Measurements from ENCODE around the gene SYT17. TPM values are rescaled to one million over a fixed set of nuclear protein-coding genes. Genes with fewer than 3 reads are reported as not detected.

The SYT17 gene
- polyA plus RNA-seq, 3 donors = 0.81 to 4.9 (median 1.1) TPM

DNA sequence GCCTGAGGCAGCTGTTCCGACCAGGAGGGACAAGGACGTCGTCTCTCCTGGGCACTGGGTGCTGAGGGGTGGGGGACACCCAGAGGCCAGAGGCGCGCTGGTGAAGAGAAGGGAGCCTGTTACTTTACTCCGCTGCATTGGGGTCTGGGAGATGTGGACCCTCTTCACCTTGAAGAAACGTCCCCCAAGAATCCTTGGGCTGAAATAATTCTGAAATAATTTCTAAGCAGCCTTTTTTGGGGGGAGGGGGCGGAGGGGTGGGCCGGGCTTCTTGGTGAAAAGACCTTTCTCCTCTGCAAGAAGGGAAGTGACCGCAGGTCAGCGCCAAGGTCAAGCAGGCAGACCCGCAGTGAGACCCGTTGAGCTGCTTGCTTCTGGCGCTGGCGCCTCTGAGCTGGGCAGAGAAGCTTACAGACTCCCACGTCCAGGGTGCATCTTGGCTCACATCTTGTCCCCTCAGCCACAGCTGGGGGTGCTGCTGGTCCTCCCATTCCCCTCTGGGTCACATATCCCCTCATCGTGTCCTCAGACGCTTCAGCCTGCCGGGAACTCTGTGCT lies 1.1 kb downstream of the SYT17 start:
- Mint-ChIP-seq H3K36me3 (peaks cover 0 to 2% of the 10 kb centered on the region in 2 donors), H3K27ac (no peak overlapping the region), H3K27me3 (ENCODE audit: low read depth in 3 of 3) (peaks cover 38 to 57% (median 56%) of the 10 kb centered on the region in 3 donors), H3K4me3 (peak overlapping the region; percentile 55 to 73), H3K9me3 (peaks cover 0 to 5% (median 0%) of the 10 kb centered on the region in 7 donors), H3K4me1 (peaks cover 22% of the 10 kb centered on the region)
- 12% methylated on average over 17 of the region's 19 CpGs for WGBS (ENCODE audit: insufficient coverage)
- TF ChIP-seq CTCF (IDR thresholded peaks at IDR 0.05) = no peak
- peak overlapping the region in 1 of 3 experiments; percentile 76 for H3K4me3 ChIP-seq (replicated peaks in 1 of 3; ENCODE audit: low read depth in 2 of 3, low read length in 3 of 3)
- no peak for DNase-seq
- no peak overlapping the region for H3K27ac ChIP-seq (ENCODE audit: low read depth in 1 of 2, low read length in 2 of 2)
- peaks cover 18 to 38% of the 10 kb centered on the region in 2 donors for H3K27me3 ChIP-seq (ENCODE audit: control insufficient read depth in 2 of 2, insufficient read depth in 2 of 2, low read length in 2 of 2)
- H4K20me1 ChIP-seq (ENCODE audit: insufficient read depth, low read length) = no peaks in the 10 kb centered on the region
- no peak overlapping the region for H3K9ac ChIP-seq (ENCODE audit: insufficient read depth, low read length, poor library complexity, severe bottlenecking)
- peak overlapping the region; percentile 87 for H2AFZ ChIP-seq (ENCODE audit: insufficient read depth, low read depth, low read length, poor library complexity, severe bottlenecking)
- H3K4me2 ChIP-seq (replicated peaks; ENCODE audit: extremely low read depth, low read length, poor library complexity, severe bottlenecking) = peak overlapping the region; percentile 86
- peaks cover 20 to 30% of the 10 kb centered on the region in 2 donors for H3K4me1 ChIP-seq (ENCODE audit: control insufficient read depth in 1 of 2, insufficient read depth in 2 of 2, low read length in 2 of 2)
- no peaks in the 10 kb centered on the region for H3K36me3 ChIP-seq (replicated peaks in 1 of 2; ENCODE audit: control insufficient read depth in 1 of 2, insufficient read depth in 2 of 2, low read length in 2 of 2)
- H3K9me3 ChIP-seq (replicated peaks in 1 of 2; ENCODE audit: control insufficient read depth in 1 of 2, insufficient read depth in 1 of 2, low read length in 2 of 2) = no peaks in the 10 kb centered on the region
- H3K79me2 ChIP-seq (ENCODE audit: insufficient read depth, low read length) = no peaks in the 10 kb centered on the region
- intact Hi-C loops (cut with micrococcal nuclease) = loop anchor here (5.0 kb wide), 3 partner anchors 82 to 333 kb away; no protein-coding TSS in a partner anchor

DNA sequence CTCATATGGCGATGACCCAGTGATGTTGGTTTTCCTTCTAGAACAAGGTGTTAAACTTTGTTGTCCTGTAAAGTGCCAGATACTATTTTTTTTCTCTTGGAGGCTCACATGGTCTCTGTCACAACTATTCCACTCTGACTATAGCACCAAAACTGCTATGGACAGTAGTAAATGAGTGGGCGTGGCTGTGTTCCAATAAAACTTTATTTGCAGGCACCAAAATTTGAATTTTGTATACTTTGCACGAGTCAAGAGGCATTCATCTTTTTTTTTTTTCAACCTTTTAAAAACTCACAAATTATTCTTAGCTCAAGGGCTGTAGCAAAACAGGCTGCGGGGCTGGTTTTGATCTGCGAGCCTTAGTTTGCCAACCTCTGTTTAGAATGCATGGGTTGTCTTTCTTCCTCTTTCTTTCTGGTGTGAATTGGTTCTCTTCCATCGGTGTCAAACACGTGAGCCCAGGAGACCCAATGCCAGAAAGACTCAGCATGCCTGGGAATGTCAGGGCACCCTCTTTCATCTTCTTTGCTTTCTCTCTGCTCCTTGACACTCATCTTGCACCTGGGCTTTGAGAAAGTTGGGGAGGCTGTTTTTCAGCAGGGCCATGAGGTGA lies 2.1 kb downstream of the SYT17 start:
- Histone ChIP-seq H3K4me2 (replicated peaks; ENCODE audit: extremely low read depth, low read length, poor library complexity, severe bottlenecking) (no peak overlapping the region), H3K9me3 (replicated peaks in 1 of 2; ENCODE audit: control insufficient read depth in 1 of 2, insufficient read depth in 1 of 2, low read length in 2 of 2) (no peaks in the 10 kb centered on the region), H3K27ac (ENCODE audit: low read depth in 1 of 2, low read length in 2 of 2) (no peak overlapping the region), H3K36me3 (replicated peaks in 1 of 2; ENCODE audit: control insufficient read depth in 1 of 2, insufficient read depth in 2 of 2, low read length in 2 of 2) (no peaks in the 10 kb centered on the region), H3K9ac (ENCODE audit: insufficient read depth, low read length, poor library complexity, severe bottlenecking) (no peak overlapping the region), H4K20me1 (ENCODE audit: insufficient read depth, low read length) (no peaks in the 10 kb centered on the region), H3K4me3 (replicated peaks in 1 of 3; ENCODE audit: low read depth in 2 of 3, low read length in 3 of 3) (no peak overlapping the region), H3K4me1 (ENCODE audit: control insufficient read depth in 1 of 2, insufficient read depth in 2 of 2, low read length in 2 of 2) (peaks cover 22 to 31% of the 10 kb centered on the region in 2 donors), H3K27me3 (ENCODE audit: control insufficient read depth in 2 of 2, insufficient read depth in 2 of 2, low read length in 2 of 2) (peaks cover 18 to 38% of the 10 kb centered on the region in 2 donors), H2AFZ (ENCODE audit: insufficient read depth, low read depth, low read length, poor library complexity, severe bottlenecking) (no peak overlapping the region), H3K79me2 (ENCODE audit: insufficient read depth, low read length) (no peaks in the 10 kb centered on the region)
- peak overlapping the region in 1 of 2 donors; percentile 73 for H3K4me3 Mint-ChIP-seq
- peaks cover 0 to 5% (median 0%) of the 10 kb centered on the region in 7 donors for H3K9me3 Mint-ChIP-seq
- WGBS (ENCODE audit: insufficient coverage) = no CpG with 5 or more reads among the region's 7 CpGs
- peaks cover 0 to 2% of the 10 kb centered on the region in 2 donors for H3K36me3 Mint-ChIP-seq
- intact Hi-C loops (cut with micrococcal nuclease) = no loop called here
- H3K4me1 Mint-ChIP-seq = peaks cover 23% of the 10 kb centered on the region
- DNase-seq = no peak
- no peak for TF ChIP-seq CTCF (IDR thresholded peaks at IDR 0.05)
- no peak overlapping the region for H3K27ac Mint-ChIP-seq
- peaks cover 42 to 59% (median 56%) of the 10 kb centered on the region in 3 donors for H3K27me3 Mint-ChIP-seq (ENCODE audit: low read depth in 3 of 3)
